ENCODE results near the gene MTMR1.

MTMR1 gene

DNA sequence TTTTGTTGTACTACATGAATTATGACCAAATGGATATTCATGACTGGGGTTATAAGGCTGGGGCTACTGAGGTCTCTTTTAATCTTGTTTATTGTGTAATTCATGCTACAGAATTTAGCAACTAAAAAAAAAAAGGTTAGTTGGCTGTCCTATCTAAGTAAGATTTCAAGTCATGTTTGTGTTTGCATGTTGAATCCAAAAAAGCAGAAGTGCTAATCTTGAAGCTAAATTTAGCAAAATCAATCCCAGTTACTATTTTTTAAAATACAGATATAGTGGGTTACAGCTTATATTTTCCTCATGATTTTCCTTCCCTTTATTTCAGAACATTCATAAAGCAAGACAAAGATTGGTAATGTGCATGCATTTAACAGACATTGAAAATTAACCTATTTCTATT lies 19.4 kb downstream of the MTMR1 start:
- TF ChIP-seq GATA2 (IDR thresholded peaks at IDR 0.05; ENCODE audit: low read depth, low read length) (no peak), GATA3 (IDR thresholded peaks at IDR 0.05; ENCODE audit: low read depth, low read length) (no peak)

GRCh38 chrX:150715184-150715583 lies 22.0 kb downstream of the MTMR1 start:
- TF ChIP-seq GATA2 (IDR thresholded peaks at IDR 0.05; ENCODE audit: low read depth, low read length) (no peak), GATA3 (IDR thresholded peaks at IDR 0.05; ENCODE audit: low read depth, low read length) (no peak)

- TF ChIP-seq GATA3 (IDR thresholded peaks at IDR 0.05; ENCODE audit: low read depth, low read length) = no peak
- TF ChIP-seq GATA2 (IDR thresholded peaks at IDR 0.05; ENCODE audit: low read depth, low read length) = no peak
Observed at GRCh38 chrX:150719621-150720020, 26.4 kb downstream of the MTMR1 start.

GRCh38 chrX:150729956-150730355 lies 36.8 kb downstream of the MTMR1 start:
- TF ChIP-seq GATA3 (IDR thresholded peaks at IDR 0.05; ENCODE audit: low read depth, low read length) = no peak
- TF ChIP-seq GATA2 (IDR thresholded peaks at IDR 0.05; ENCODE audit: low read depth, low read length) = no peak

DNA sequence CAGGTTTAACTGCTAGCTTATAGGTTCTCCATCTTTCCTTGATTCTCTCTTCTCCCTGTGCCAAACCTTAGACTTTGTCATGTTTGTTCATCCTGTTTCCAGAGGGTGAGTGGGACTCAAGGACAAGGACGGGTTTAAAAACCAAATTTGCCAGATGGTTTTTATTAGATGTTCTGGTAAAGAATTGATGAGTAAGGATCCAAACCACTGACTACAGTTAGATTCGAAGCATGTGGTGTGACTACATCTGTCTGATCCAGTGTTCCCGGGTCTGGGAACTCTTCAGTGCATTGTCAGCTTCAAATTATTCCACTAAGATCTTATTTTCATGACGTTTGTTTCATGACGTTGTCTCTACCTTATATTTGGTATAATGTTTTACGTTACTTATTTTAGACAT lies 37.5 kb downstream of the MTMR1 start:
- TF ChIP-seq GATA2 (IDR thresholded peaks at IDR 0.05; ENCODE audit: low read depth, low read length) (no peak), GATA3 (IDR thresholded peaks at IDR 0.05; ENCODE audit: low read depth, low read length) (no peak)

GRCh38 chrX:150731795-150732194 lies 38.6 kb downstream of the MTMR1 start:
- TF ChIP-seq GATA2 (IDR thresholded peaks at IDR 0.05; ENCODE audit: low read depth, low read length) (no peak), GATA3 (IDR thresholded peaks at IDR 0.05; ENCODE audit: low read depth, low read length) (no peak)

DNA sequence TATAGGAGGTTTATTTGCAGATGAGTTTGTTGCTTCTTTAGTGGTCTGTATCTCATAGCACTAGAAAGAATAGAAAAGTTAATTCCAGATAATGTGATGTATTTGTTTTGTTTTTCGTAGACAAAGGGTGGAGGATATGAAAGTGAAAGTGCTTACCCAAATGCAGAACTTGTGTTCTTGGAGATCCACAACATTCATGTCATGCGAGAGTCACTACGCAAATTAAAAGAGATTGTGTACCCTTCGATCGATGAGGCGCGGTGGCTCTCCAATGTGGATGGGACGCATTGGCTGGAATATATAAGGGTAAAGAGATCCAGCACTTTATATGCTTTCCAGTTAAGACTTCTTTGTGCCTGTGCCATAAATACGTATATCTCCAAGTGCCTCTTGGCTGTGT lies 43.3 kb downstream of the MTMR1 start:
- no peak for TF ChIP-seq GATA3 (IDR thresholded peaks at IDR 0.05; ENCODE audit: low read depth, low read length)
- TF ChIP-seq GATA2 (IDR thresholded peaks at IDR 0.05; ENCODE audit: low read depth, low read length) = no peak

DNA sequence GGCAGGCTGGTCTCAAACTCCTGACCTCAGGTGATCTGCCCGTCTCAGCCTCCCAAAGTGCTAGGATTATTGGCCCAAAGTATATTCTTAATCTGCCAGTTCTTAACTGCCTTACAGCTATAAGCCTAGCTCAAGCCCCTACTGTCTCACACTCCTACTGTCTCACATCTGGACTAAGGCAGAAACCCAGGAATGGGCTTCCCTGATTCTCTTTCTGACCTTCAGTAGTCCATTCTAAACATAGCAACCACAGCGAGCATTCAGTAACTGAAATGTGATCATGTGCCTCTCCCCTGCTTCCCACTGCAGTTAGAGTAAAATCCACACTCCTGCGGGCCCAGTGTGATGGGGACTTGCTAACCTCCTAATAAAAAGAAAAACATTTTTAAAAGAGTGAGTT lies 58.9 kb downstream of the MTMR1 start:
- TF ChIP-seq GATA3 (IDR thresholded peaks at IDR 0.05; ENCODE audit: low read depth, low read length) (no peak), GATA2 (IDR thresholded peaks at IDR 0.05; ENCODE audit: low read depth, low read length) (no peak)

DNA sequence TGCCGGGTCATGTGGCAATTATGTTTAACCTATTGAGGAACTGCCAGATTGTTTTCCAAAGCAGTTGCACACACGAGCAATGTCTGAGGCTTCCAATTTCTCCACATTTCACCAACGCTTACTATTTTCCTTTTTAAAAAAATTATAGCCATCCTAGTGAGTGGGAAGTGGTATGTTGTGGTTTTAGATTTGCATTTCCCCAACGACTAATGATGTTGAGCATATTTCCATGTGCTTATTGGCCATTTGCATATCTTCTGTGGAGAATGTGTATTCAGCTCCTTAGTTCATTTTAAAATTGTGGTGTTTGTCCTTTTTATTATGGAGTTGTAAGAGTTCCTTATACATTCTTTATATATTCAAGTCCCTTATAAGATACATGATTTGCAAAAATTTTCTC lies 60.2 kb downstream of the MTMR1 start:
- TF ChIP-seq GATA3 (IDR thresholded peaks at IDR 0.05; ENCODE audit: low read depth, low read length) = no peak
- TF ChIP-seq GATA2 (IDR thresholded peaks at IDR 0.05; ENCODE audit: low read depth, low read length) = no peak

DNA sequence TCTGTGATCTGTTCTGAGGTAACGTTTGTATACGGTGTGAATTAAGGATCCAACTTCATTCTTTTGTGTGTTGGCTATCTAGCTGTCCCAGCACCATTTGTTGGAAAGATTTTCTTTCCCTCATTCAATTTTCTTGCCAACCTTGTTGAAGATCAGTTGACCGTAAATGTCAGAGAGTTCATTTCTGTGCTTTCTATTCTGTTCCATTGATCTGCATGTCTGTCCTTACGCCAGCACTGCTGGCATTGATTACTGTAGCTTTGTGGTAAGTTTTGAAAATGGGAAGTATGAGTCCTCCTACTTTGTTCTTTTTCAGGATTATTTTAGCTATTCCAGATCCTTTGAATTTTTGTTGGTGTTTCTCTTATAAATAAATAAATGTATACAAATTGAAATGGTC lies 60.8 kb downstream of the MTMR1 start:
- no peak for TF ChIP-seq GATA2 (IDR thresholded peaks at IDR 0.05; ENCODE audit: low read depth, low read length)
- TF ChIP-seq GATA3 (IDR thresholded peaks at IDR 0.05; ENCODE audit: low read depth, low read length) = no peak

DNA sequence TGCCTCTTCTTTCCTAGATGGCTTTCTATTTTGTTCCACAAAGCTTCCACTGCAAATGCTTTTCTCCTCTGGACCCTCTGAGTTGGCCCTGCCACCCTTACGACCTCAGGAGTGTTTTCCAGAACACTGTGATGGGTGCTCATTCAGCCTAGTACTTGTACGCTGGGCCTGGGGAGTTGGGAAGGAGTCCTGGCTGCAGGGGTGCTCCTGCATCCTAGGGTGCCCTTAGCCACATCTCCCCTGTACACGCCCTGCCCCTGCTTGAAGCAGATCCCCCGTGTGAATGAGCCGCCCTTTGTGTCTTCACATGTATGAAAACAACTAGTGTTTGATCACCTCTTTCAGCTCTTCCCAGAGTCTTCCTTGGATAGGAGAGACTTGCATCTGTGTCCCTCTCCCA lies 64.2 kb downstream of the MTMR1 start:
- TF ChIP-seq GATA2 (IDR thresholded peaks at IDR 0.05; ENCODE audit: low read depth, low read length) (no peak), GATA3 (IDR thresholded peaks at IDR 0.05; ENCODE audit: low read depth, low read length) (no peak)

DNA sequence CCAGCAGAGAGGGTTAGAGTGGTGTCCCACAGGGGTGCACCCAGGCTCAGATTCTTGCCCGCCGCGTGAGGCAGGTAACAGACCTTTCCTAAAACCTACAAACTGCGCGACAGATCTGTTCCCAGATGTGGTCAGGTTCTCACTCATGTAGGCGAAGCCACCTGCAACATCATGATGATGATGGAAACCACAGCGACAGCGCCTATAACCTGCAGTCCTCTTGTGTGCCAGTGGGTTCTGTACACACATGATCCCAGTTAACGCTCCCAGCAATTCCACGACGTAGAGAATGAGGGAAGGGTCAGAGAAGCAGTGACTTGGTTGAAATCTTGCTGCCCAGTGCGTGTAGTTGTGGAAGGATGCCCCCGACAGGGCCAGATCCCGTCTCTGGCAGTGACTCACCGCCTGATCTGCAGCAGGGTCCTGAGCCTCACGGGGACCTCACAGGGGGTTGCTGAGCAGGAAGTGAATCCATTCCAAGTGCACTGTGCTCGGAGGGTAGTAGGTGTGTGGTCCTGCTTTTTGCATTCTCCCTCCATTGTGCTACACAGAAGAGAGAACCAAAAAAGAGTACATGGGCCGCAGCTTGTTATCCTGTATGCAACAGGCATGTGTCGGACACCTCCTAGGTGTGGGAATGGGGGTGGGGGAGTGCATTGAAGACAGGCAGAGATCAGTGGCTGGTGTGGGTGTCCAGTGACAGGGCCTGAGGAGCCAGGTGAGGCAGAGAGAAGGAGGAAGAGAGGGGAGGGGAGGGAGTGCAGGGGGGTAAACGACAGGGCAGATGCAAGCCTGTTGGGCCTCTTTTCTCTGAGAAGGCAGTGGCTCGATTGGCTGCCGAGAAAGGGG lies 66.6 kb downstream of the MTMR1 start:
- no peak for TF ChIP-seq GATA2 (IDR thresholded peaks at IDR 0.05; ENCODE audit: low read depth, low read length)
- no peak for TF ChIP-seq GATA3 (IDR thresholded peaks at IDR 0.05; ENCODE audit: low read depth, low read length)

GRCh38 chrX:150761176-150761818 lies 68.1 kb downstream of the MTMR1 start:
- no peak for TF ChIP-seq GATA3 (IDR thresholded peaks at IDR 0.05; ENCODE audit: low read depth, low read length)
- no peak for TF ChIP-seq GATA2 (IDR thresholded peaks at IDR 0.05; ENCODE audit: low read depth, low read length)

DNA sequence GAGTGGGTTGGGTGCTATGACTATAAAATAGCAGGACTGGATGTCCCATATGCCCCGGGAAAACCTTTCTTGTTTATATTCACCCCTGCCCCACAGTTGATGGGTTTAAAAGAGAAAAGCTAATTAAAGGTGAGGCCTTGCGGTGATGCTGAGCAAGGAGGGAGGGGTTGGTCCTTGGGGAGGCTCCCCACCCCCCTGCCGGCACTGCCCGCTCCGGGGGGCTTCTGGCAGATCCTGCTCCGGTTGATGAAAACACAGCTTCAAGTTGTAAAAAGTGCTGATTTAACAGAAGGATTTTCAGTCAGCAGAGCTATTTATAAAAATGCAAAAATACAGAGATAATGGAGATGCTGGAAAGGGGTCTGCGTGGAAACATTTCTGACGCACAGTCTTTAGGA lies 68.6 kb downstream of the MTMR1 start:
- TF ChIP-seq GATA3 (IDR thresholded peaks at IDR 0.05; ENCODE audit: low read depth, low read length) (no peak), GATA2 (IDR thresholded peaks at IDR 0.05; ENCODE audit: low read depth, low read length) (no peak)

Measured in SH-SY5Y (cell line).